ENCODE data around the gene DYNC1LI2. TPM values are rescaled to one million over a fixed set of nuclear protein-coding genes. Genes with fewer than 3 reads are reported as not detected.

Gene DYNC1LI2
- total RNA-seq, 1 donor from 2014 or later = 179 TPM

GRCh38 chr16:66711581-66711980 lies 39.8 kb downstream of the DYNC1LI2 start:
- Mint-ChIP-seq H3K4me3 (ENCODE audit: low read depth) (no peak overlapping the region), H3K4me1 (ENCODE audit: low read depth) (peaks cover 7% of the 10 kb centered on the region), H3K36me3 (ENCODE audit: insufficient read depth) (peaks cover 3% of the 10 kb centered on the region), H3K27ac (no peak overlapping the region), H3K9me3 (ENCODE audit: low read depth) (peaks cover 5% of the 10 kb centered on the region), H3K27me3 (peaks cover 9% of the 10 kb centered on the region)
- no peak for DNase-seq (ENCODE audit: low spot score, unreplicated experiment)
- TF ChIP-seq CTCF (IDR thresholded peaks at IDR 0.05; ENCODE audit: unreplicated experiment) = no peak

DNA sequence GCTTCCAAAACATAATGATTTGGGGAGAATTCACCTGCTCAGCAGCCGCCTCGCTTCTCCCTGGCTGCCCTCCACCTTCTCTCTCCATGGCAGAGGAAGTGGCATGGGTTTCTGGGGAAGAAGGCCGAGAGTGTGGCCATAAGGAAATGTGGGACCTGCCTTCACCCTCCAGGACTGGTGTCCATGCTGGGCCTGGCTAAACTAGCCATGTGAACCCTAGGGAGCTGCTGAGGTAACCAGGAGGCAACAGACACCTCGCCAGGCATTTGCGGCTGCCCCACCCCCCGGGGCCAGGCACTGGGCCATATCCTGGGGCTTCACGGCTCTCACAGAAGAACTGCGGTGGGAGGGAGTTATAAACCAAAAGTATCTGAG lies 44.9 kb downstream of the DYNC1LI2 start:
- peaks cover 3% of the 10 kb centered on the region for H3K4me1 Mint-ChIP-seq (ENCODE audit: low read depth)
- no peak overlapping the region for H3K27ac Mint-ChIP-seq
- peaks cover 12% of the 10 kb centered on the region for H3K27me3 Mint-ChIP-seq
- no peak for DNase-seq (ENCODE audit: low spot score, unreplicated experiment)
- H3K4me3 Mint-ChIP-seq (ENCODE audit: low read depth) = no peak overlapping the region
- no peaks in the 10 kb centered on the region for H3K9me3 Mint-ChIP-seq (ENCODE audit: low read depth)
- H3K36me3 Mint-ChIP-seq (ENCODE audit: insufficient read depth) = no peaks in the 10 kb centered on the region
- TF ChIP-seq CTCF (IDR thresholded peaks at IDR 0.05; ENCODE audit: unreplicated experiment) = no peak

DNA sequence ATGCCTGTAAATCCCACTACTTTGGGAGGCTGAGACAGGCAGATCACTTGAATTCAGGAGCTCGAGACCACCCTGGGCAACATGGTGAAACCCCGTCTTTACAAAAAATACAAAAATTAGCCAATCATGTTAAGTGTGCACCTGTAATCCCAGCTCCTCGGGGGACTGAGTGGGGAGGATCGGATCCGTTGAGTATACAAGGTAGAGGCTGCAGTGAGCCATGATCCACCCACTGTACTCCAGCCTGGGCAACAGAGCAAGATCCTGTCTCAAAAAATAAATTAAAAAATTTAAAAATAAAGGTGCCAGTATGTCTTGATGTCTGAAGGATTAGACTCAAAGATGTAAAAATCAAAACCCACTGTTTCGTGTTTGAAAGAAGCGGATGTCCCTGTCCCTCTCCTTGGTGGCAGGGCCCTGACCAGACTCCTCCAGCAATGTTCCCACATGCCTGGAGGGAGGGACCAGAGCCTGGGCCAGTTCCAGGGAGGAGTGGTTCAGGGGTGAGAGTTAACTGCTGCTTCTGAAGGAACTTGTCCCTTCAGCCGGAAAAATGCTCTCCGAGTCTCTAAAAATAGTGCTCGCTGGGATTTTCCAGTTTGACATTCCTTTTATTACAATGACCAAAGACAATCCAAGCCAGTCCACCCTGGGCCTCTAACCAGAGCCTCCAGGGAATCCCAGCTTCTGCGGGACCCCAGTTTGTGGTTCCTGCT lies 45.5 kb downstream of the DYNC1LI2 start:
- H3K9me3 Mint-ChIP-seq (ENCODE audit: low read depth) = no peaks in the 10 kb centered on the region
- no peak for TF ChIP-seq CTCF (IDR thresholded peaks at IDR 0.05; ENCODE audit: unreplicated experiment)
- peaks cover 12% of the 10 kb centered on the region for H3K27me3 Mint-ChIP-seq
- H3K4me1 Mint-ChIP-seq (ENCODE audit: low read depth) = peaks cover 3% of the 10 kb centered on the region
- no peak overlapping the region for H3K27ac Mint-ChIP-seq
- H3K4me3 Mint-ChIP-seq (ENCODE audit: low read depth) = no peak overlapping the region
- H3K36me3 Mint-ChIP-seq (ENCODE audit: insufficient read depth) = no peaks in the 10 kb centered on the region
- no peak for DNase-seq (ENCODE audit: low spot score, unreplicated experiment)

- Mint-ChIP-seq H3K27ac (no peak overlapping the region), H3K4me3 (ENCODE audit: low read depth) (no peak overlapping the region), H3K9me3 (ENCODE audit: low read depth) (no peaks in the 10 kb centered on the region), H3K27me3 (peaks cover 12% of the 10 kb centered on the region), H3K4me1 (ENCODE audit: low read depth) (peaks cover 3% of the 10 kb centered on the region), H3K36me3 (ENCODE audit: insufficient read depth) (no peaks in the 10 kb centered on the region)
- no peak for DNase-seq (ENCODE audit: low spot score, unreplicated experiment)
- no peak for TF ChIP-seq CTCF (IDR thresholded peaks at IDR 0.05; ENCODE audit: unreplicated experiment)
These were observed 47.8 kb downstream of the DYNC1LI2 start for GRCh38 chr16:66703406-66704215.

GRCh38 chr16:66701516-66701915 lies 49.9 kb downstream of the DYNC1LI2 start:
- H3K27me3 Mint-ChIP-seq = peaks cover 13% of the 10 kb centered on the region
- no peak for TF ChIP-seq CTCF (IDR thresholded peaks at IDR 0.05; ENCODE audit: unreplicated experiment)
- no peak overlapping the region for H3K27ac Mint-ChIP-seq
- H3K36me3 Mint-ChIP-seq (ENCODE audit: insufficient read depth) = no peaks in the 10 kb centered on the region
- H3K4me1 Mint-ChIP-seq (ENCODE audit: low read depth) = no peaks in the 10 kb centered on the region
- H3K9me3 Mint-ChIP-seq (ENCODE audit: low read depth) = no peaks in the 10 kb centered on the region
- DNase-seq (ENCODE audit: low spot score, unreplicated experiment) = no peak
- H3K4me3 Mint-ChIP-seq (ENCODE audit: low read depth) = no peak overlapping the region
